HG02870 (cell line): ENCODE measurements around the gene OR2AT4.
"Not testable (repeated sequence)": the region's sequence is repeated elsewhere in the genome, so short reads cannot be mapped to it uniquely, and the experiment has no call there.

Experiments
- ATAC-seq: cut with Tn5 transposase; IDR thresholded peaks from one replicate; pipeline ENCODE4 v1.9.1; 2021; ENCODE audit warnings: mild to moderate bottlenecking, moderate library complexity; ENCODE audit not compliant: unreplicated experiment

The OR2AT4 gene

GRCh38 chr11:75103380-75104026 lies 6.8 kb upstream of the OR2AT4 start:
- ATAC-seq = no peak

- no peak for ATAC-seq
These were observed 4.9 kb upstream of the OR2AT4 start for GRCh38 chr11:75101424-75102128.

- peak; percentile 97 for ATAC-seq
These were observed 3.6 kb upstream of the OR2AT4 start for GRCh38 chr11:75100314-75100713.

- ATAC-seq = no peak
These were observed 3.0 kb upstream of the OR2AT4 start for GRCh38 chr11:75099635-75100034.

- ATAC-seq = not testable (repeated sequence)
These were observed 2.3 kb upstream of the OR2AT4 start for GRCh38 chr11:75098835-75099439.

GRCh38 chr11:75098181-75098580 lies 1.5 kb upstream of the OR2AT4 start:
- ATAC-seq = not testable (repeated sequence)

- no peak for ATAC-seq
These were observed 489 bp upstream of the OR2AT4 start for GRCh38 chr11:75097173-75097557.

GRCh38 chr11:75094382-75094781 lies 2.3 kb downstream of the OR2AT4 start:
- not testable (repeated sequence) for ATAC-seq

- no peak for ATAC-seq
These were observed 6.0 kb downstream of the OR2AT4 start for GRCh38 chr11:75090671-75091177.

- ATAC-seq = no peak
These were observed 9.1 kb downstream of the OR2AT4 start for GRCh38 chr11:75087319-75088305.

GRCh38 chr11:75084883-75085282 lies 11.8 kb downstream of the OR2AT4 start:
- no peak for ATAC-seq

- ATAC-seq = no peak
These were observed 13.5 kb downstream of the OR2AT4 start for GRCh38 chr11:75083217-75083605.

GRCh38 chr11:75082601-75083216 lies 14.0 kb downstream of the OR2AT4 start:
- ATAC-seq = no peak

- ATAC-seq = no peak
These were observed 17.1 kb downstream of the OR2AT4 start for GRCh38 chr11:75079546-75079945.

GRCh38 chr11:75078233-75078632 lies 18.4 kb downstream of the OR2AT4 start:
- no peak for ATAC-seq

- no peak for ATAC-seq
These were observed 19.4 kb downstream of the OR2AT4 start for GRCh38 chr11:75077316-75077715.

- ATAC-seq = no peak
These were observed 20.0 kb downstream of the OR2AT4 start for GRCh38 chr11:75076671-75077070.

GRCh38 chr11:75073459-75074190 lies 23.1 kb downstream of the OR2AT4 start:
- no peak for ATAC-seq

GRCh38 chr11:75072582-75072981 lies 24.1 kb downstream of the OR2AT4 start:
- no peak for ATAC-seq

- no peak for ATAC-seq
These were observed 27.2 kb downstream of the OR2AT4 start for GRCh38 chr11:75069473-75069872.
